Ishikawa (cell line): ENCODE results near the gene ARHGEF2.

Experiments
- CEBPB ChIP-seq: IDR thresholded peaks from 2 replicates; pipeline ENCODE4 v1.6.1; 2012
- CREB1 ChIP-seq: IDR thresholded peaks from 2 replicates; pipeline ENCODE4 v1.6.1; 2012; ENCODE audit warnings: low read depth
- EGR1 ChIP-seq: IDR thresholded peaks from 2 replicates; pipeline ENCODE4 v1.6.1; 2012
- EP300 ChIP-seq: IDR thresholded peaks from 2 replicates; pipeline ENCODE4 v1.6.1; 2012; ENCODE audit warnings: borderline replicate concordance
- FOXM1 ChIP-seq: IDR thresholded peaks from 2 replicates; pipeline ENCODE4 v1.6.1; 2012; ENCODE audit warnings: low read depth, borderline replicate concordance
- MAX ChIP-seq: IDR thresholded peaks from 2 replicates; pipeline ENCODE4 v1.6.1; 2012
- NFIC ChIP-seq: IDR thresholded peaks from 2 replicates; pipeline ENCODE4 v1.6.1; 2012
- RAD21 ChIP-seq: IDR thresholded peaks from 2 replicates; pipeline ENCODE4 v1.6.1; 2012; ENCODE audit warnings: low read depth
- REST ChIP-seq: IDR thresholded peaks from 2 replicates; pipeline ENCODE4 v1.6.1; 2012; ENCODE audit warnings: low read depth, mild to moderate bottlenecking
- TAF1 ChIP-seq: IDR thresholded peaks from 2 replicates; pipeline ENCODE4 v1.6.1; 2012; ENCODE audit warnings: low read depth, mild to moderate bottlenecking
- TCF12 ChIP-seq: IDR thresholded peaks from 2 replicates; pipeline ENCODE4 v1.6.1; 2012; ENCODE audit warnings: low read depth
- TEAD4 ChIP-seq: IDR thresholded peaks from 2 replicates; pipeline ENCODE4 v1.6.1; 2012
- USF1 ChIP-seq: IDR thresholded peaks from 2 replicates; pipeline ENCODE4 v1.6.1; 2012
- YY1 ChIP-seq: IDR thresholded peaks from 2 replicates; pipeline ENCODE4 v1.6.1; 2012; ENCODE audit warnings: low read depth
- ZBTB7A ChIP-seq: IDR thresholded peaks from 2 replicates; pipeline ENCODE4 v1.6.1; 2012; ENCODE audit warnings: low read depth

The ARHGEF2 gene

GRCh38 chr1:155976062-155976912 is 2.1 kb downstream of the ARHGEF2 start:
- TF ChIP-seq CREB1 (no peak), EGR1 (no peak), NFIC (peak; percentile 59), USF1 (no peak), YY1 (no peak)

- no peak for TF ChIP-seq EP300
- TF ChIP-seq REST, result no peak
- no peak for TF ChIP-seq TCF12
- TF ChIP-seq YY1, result no peak
- TF ChIP-seq CEBPB, result no peak
These were observed 2.8 kb downstream of the ARHGEF2 start for GRCh38 chr1:155975375-155976061.

GRCh38 chr1:155974208-155975115 is 3.9 kb downstream of the ARHGEF2 start:
- TF ChIP-seq CEBPB (no peak), USF1 (no peak), FOXM1 (no peak), TEAD4 (no peak), TCF12 (no peak), REST (no peak), ZBTB7A (no peak), RAD21 (no peak), TAF1 (no peak), MAX (no peak), EGR1 (no peak), YY1 (no peak)

- TF ChIP-seq TEAD4 (no peak), ZBTB7A (no peak), YY1 (no peak), MAX (no peak), REST (no peak), EP300 (no peak), RAD21 (no peak), FOXM1 (no peak), USF1 (no peak), CREB1 (no peak), TAF1 (no peak), EGR1 (no peak), CEBPB (no peak)
These were observed 4.6 kb downstream of the ARHGEF2 start for GRCh38 chr1:155973723-155974122.
